Mesendoderm (in vitro differentiated cells): ENCODE measurements around the gene ICAM4.
A peak's percentile ranks its signal among the peaks of the same experiment; 100 is the strongest.

Experiments used
- DNase-seq: peaks from one replicate; pipeline ENCODE4 v3.0.0; 2013
- H2AK5ac ChIP-seq: 2 replicates; pipeline ENCODE4 v1.6.1; 2013; ENCODE audit warnings: low read length, inconsistent platforms
- H2BK120ac ChIP-seq: 2 replicates; pipeline ENCODE4 v1.6.1; 2013; ENCODE audit warnings: low read depth, mild to moderate bottlenecking, low read length, moderate library complexity, mixed read lengths
- H2BK15ac ChIP-seq: replicated peaks from 2 replicates; pipeline ENCODE4 v1.6.1; 2013; ENCODE audit warnings: low read depth, mild to moderate bottlenecking, moderate library complexity
- H2BK5ac ChIP-seq: 2 replicates; pipeline ENCODE4 v1.6.1; 2013; ENCODE audit warnings: low read length, inconsistent platforms
- H3K18ac ChIP-seq: 2 replicates; pipeline ENCODE4 v1.6.1; 2013; ENCODE audit warnings: mild to moderate bottlenecking, low read length, mixed read lengths
- H3K23ac ChIP-seq: one replicate; pipeline ENCODE4 v1.6.1; 2013; ENCODE audit warnings: low read length
- H3K27ac ChIP-seq: 2 replicates; pipeline ENCODE4 v1.5.1; 2013; ENCODE audit warnings: low read depth, mild to moderate bottlenecking, inconsistent platforms, low read length, moderate library complexity
- H3K27me3 ChIP-seq: 2 replicates; pipeline ENCODE4 v1.6.1; 2013; ENCODE audit warnings: low read length, control low read depth, mild to moderate bottlenecking, inconsistent platforms; ENCODE audit not compliant: insufficient read depth, poor library complexity
- H3K36me3 ChIP-seq: 2 replicates; pipeline ENCODE4 v1.6.1; 2013; ENCODE audit warnings: low read length, inconsistent platforms; ENCODE audit not compliant: control insufficient read depth, insufficient read depth
- H3K4ac ChIP-seq: one replicate; pipeline ENCODE4 v1.6.1; 2013; ENCODE audit warnings: low read depth, mild to moderate bottlenecking, low read length, moderate library complexity
- H3K4me1 ChIP-seq: 2 replicates; pipeline ENCODE4 v1.6.1; 2013; ENCODE audit warnings: low read depth, low read length, inconsistent platforms; ENCODE audit not compliant: control insufficient read depth
- H3K4me2 ChIP-seq: 2 replicates; pipeline ENCODE4 v1.6.1; 2013; ENCODE audit warnings: low read length
- H3K4me3 ChIP-seq: 2 replicates; pipeline ENCODE4 v1.5.1; 2013; ENCODE audit warnings: mild to moderate bottlenecking, low read length
- H3K56ac ChIP-seq: one replicate; pipeline ENCODE4 v1.6.1; 2013; ENCODE audit warnings: low read length
- H3K79me1 ChIP-seq: 2 replicates; pipeline ENCODE4 v1.6.1; 2013; ENCODE audit warnings: low read length, inconsistent platforms
- H3K79me2 ChIP-seq: 2 replicates; pipeline ENCODE4 v1.6.1; 2013; ENCODE audit warnings: mild to moderate bottlenecking, low read length; ENCODE audit not compliant: control insufficient read depth, insufficient read depth
- H3K9ac ChIP-seq: 2 replicates; pipeline ENCODE4 v1.6.1; 2013; ENCODE audit warnings: low read length, inconsistent platforms
- H4K5ac ChIP-seq: one replicate; pipeline ENCODE4 v1.6.1; 2013; ENCODE audit warnings: low read length
- H4K8ac ChIP-seq: one replicate; pipeline ENCODE4 v1.6.1; 2013; ENCODE audit warnings: low read depth, mild to moderate bottlenecking, control low read depth, low read length, moderate library complexity
- WGBS: extraction: QIAGEN DNeasy Blood & Tissue Kit; methylation state at CpG from one replicate; pipeline ENCODE4 v1.1.7; 2013; ENCODE audit warnings: low lambda C conversion rate, missing lambda C conversion rate; ENCODE audit not compliant: insufficient coverage; ENCODE audit errors: extremely low coverage; 5-methylcytosine and 5-hydroxymethylcytosine counted together

Gene ICAM4

GRCh38 chr19:10293637-10294367, 7.0 kb downstream of the ICAM4 start:
- no peak overlapping the region for H3K4me2 ChIP-seq
- H2BK5ac ChIP-seq = no peak overlapping the region
- DNase-seq = no peak
- no peaks in the 10 kb centered on the region for H3K79me1 ChIP-seq
- no peak overlapping the region for H2BK15ac ChIP-seq
- no peak overlapping the region for H4K8ac ChIP-seq
- no peak overlapping the region for H3K4ac ChIP-seq
- WGBS = no CpG with 5 or more reads among the region's 49 CpGs
- H2BK120ac ChIP-seq = no peak overlapping the region
- H3K79me2 ChIP-seq = no peaks in the 10 kb centered on the region
- no peak overlapping the region for H3K18ac ChIP-seq
- H3K23ac ChIP-seq = no peak overlapping the region
- H3K36me3 ChIP-seq = no peaks in the 10 kb centered on the region
- H3K9ac ChIP-seq = no peak overlapping the region
- no peak overlapping the region for H3K56ac ChIP-seq
- H2AK5ac ChIP-seq = no peak overlapping the region
- no peak overlapping the region for H4K5ac ChIP-seq
- no peak overlapping the region for H3K27ac ChIP-seq
- H3K27me3 ChIP-seq = peaks cover 46% of the 10 kb centered on the region
- H3K4me1 ChIP-seq = peaks cover 5% of the 10 kb centered on the region
- H3K4me3 ChIP-seq = no peak overlapping the region

GRCh38 chr19:10294368-10294697, 7.6 kb downstream of the ICAM4 start:
- WGBS = no CpG with 5 or more reads among the region's 25 CpGs
- Histone ChIP-seq H3K27me3 (peaks cover 45% of the 10 kb centered on the region), H2AK5ac (no peak overlapping the region), H3K27ac (no peak overlapping the region), H3K79me1 (no peaks in the 10 kb centered on the region), H4K5ac (no peak overlapping the region), H3K4ac (no peak overlapping the region), H3K79me2 (no peaks in the 10 kb centered on the region), H3K4me1 (peaks cover 5% of the 10 kb centered on the region), H2BK120ac (no peak overlapping the region), H2BK5ac (no peak overlapping the region), H3K4me3 (no peak overlapping the region), H4K8ac (no peak overlapping the region), H3K36me3 (no peaks in the 10 kb centered on the region), H3K18ac (no peak overlapping the region), H3K23ac (no peak overlapping the region), H3K56ac (no peak overlapping the region), H2BK15ac (no peak overlapping the region), H3K9ac (no peak overlapping the region), H3K4me2 (no peak overlapping the region)
- peak; percentile 40 for DNase-seq

- Histone ChIP-seq H3K36me3 (no peaks in the 10 kb centered on the region), H3K4me1 (peaks cover 3% of the 10 kb centered on the region), H4K5ac (no peak overlapping the region), H2BK5ac (no peak overlapping the region), H3K79me1 (no peaks in the 10 kb centered on the region), H3K18ac (no peak overlapping the region), H2BK120ac (no peak overlapping the region), H3K27ac (no peak overlapping the region), H3K27me3 (peaks cover 39% of the 10 kb centered on the region), H3K4me3 (no peak overlapping the region), H3K9ac (no peak overlapping the region), H3K4me2 (peak overlapping the region; percentile 68), H2BK15ac (no peak overlapping the region), H2AK5ac (no peak overlapping the region), H4K8ac (no peak overlapping the region), H3K23ac (no peak overlapping the region), H3K79me2 (no peaks in the 10 kb centered on the region), H3K4ac (no peak overlapping the region), H3K56ac (peak overlapping the region; percentile 34)
- peak; percentile 40 for DNase-seq
- WGBS = no CpG with 5 or more reads among the region's 48 CpGs
Observed at GRCh38 chr19:10295305-10295846, 8.6 kb downstream of the ICAM4 start.

- peaks cover 33% of the 10 kb centered on the region for H3K27me3 ChIP-seq
- no peak overlapping the region for H2AK5ac ChIP-seq
- WGBS = no CpG with 5 or more reads among the region's 58 CpGs
- no peak overlapping the region for H4K8ac ChIP-seq
- H2BK15ac ChIP-seq = no peak overlapping the region
- no peak overlapping the region for H3K4ac ChIP-seq
- H3K4me3 ChIP-seq = peak overlapping the region; percentile 3
- H3K4me1 ChIP-seq = no peaks in the 10 kb centered on the region
- no peak overlapping the region for H3K27ac ChIP-seq
- H3K4me2 ChIP-seq = peak overlapping the region; percentile 68
- H2BK5ac ChIP-seq = no peak overlapping the region
- DNase-seq = peak; percentile 37
- H3K79me2 ChIP-seq = no peaks in the 10 kb centered on the region
- no peak overlapping the region for H4K5ac ChIP-seq
- peak overlapping the region; percentile 41 for H3K9ac ChIP-seq
- no peak overlapping the region for H3K23ac ChIP-seq
- no peak overlapping the region for H2BK120ac ChIP-seq
- H3K18ac ChIP-seq = no peak overlapping the region
- peak overlapping the region; percentile 73 for H3K56ac ChIP-seq
- H3K79me1 ChIP-seq = no peaks in the 10 kb centered on the region
- H3K36me3 ChIP-seq = no peaks in the 10 kb centered on the region
Observed at GRCh38 chr19:10295847-10296591, 9.3 kb downstream of the ICAM4 start.

GRCh38 chr19:10299545-10300458, 13.0 kb downstream of the ICAM4 start:
- Histone ChIP-seq H3K9ac (no peak overlapping the region), H3K4me2 (no peak overlapping the region), H3K4me3 (no peak overlapping the region), H2BK15ac (no peak overlapping the region), H3K4ac (no peak overlapping the region), H2BK120ac (no peak overlapping the region), H3K79me2 (no peaks in the 10 kb centered on the region), H3K23ac (no peak overlapping the region), H3K27ac (no peak overlapping the region), H3K27me3 (peaks cover 10% of the 10 kb centered on the region), H2BK5ac (no peak overlapping the region), H4K8ac (no peak overlapping the region), H3K36me3 (no peaks in the 10 kb centered on the region), H3K79me1 (no peaks in the 10 kb centered on the region), H2AK5ac (no peak overlapping the region), H3K4me1 (no peaks in the 10 kb centered on the region), H4K5ac (no peak overlapping the region), H3K56ac (no peak overlapping the region), H3K18ac (no peak overlapping the region)
- WGBS = no CpG with 5 or more reads among the region's 14 CpGs
- no peak for DNase-seq
